Epithelial cell of esophagus (primary cell): ENCODE measurements around the gene DUSP22.

Source experiments
- DNase-seq: peaks from one replicate; pipeline ENCODE4 v3.0.0; 2010; ENCODE audit warnings: low read depth
- H3K4me3 ChIP-seq: 2 replicates; pipeline ENCODE4 v1.5.1; 2011; ENCODE audit warnings: mild to moderate bottlenecking, low read length, control low read depth
- TF ChIP-seq, protein P1 (sequence below): IDR thresholded peaks from 2 replicates; pipeline ENCODE4 v1.5.1; 2011; ENCODE audit warnings: low read depth, mild to moderate bottlenecking, low read length, control low read depth, inconsistent platforms; ENCODE audit not compliant: insufficient read depth; ENCODE audit errors: missing control alignments

The DUSP22 gene

DNA sequence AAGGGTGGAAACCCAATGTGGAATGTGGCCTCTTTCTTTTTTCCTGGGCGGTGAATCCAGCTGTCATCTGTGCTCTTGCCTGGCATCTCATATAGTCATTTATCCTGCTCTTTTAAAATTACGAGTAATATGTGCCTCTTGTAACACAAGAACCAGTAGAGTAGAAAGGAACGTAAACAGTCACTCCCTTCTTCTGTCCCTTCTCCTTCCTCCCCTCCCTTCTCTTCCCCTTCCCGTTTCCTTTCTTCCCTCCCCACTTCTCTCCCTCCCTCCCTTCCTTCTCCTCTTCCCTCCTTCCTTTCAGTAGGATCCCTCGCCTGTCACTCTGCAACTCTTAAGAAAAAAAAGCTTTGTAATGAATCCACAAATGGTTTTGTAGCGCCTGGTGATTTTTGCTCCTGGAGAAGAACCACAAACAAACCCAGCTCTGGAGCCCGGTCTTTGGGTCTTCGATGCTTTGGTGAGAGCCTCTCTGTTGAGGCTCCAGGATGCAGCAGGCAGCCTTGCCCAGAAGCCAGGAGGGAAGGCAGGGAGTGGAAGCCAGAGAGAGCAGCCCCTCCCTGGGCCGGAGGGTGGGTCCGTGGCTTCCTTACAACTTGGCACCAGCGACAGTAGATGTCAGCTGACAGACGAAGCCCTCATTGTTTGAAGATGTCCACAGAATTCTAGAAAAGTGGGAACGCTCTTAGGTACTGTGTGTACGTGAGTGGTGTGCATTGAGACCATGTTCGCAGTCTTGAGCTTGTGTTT lies 15.0 kb downstream of the DUSP22 start:
- TF ChIP-seq, protein P1, sequence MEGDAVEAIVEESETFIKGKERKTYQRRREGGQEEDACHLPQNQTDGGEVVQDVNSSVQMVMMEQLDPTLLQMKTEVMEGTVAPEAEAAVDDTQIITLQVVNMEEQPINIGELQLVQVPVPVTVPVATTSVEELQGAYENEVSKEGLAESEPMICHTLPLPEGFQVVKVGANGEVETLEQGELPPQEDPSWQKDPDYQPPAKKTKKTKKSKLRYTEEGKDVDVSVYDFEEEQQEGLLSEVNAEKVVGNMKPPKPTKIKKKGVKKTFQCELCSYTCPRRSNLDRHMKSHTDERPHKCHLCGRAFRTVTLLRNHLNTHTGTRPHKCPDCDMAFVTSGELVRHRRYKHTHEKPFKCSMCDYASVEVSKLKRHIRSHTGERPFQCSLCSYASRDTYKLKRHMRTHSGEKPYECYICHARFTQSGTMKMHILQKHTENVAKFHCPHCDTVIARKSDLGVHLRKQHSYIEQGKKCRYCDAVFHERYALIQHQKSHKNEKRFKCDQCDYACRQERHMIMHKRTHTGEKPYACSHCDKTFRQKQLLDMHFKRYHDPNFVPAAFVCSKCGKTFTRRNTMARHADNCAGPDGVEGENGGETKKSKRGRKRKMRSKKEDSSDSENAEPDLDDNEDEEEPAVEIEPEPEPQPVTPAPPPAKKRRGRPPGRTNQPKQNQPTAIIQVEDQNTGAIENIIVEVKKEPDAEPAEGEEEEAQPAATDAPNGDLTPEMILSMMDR = no peak
- no peak for DNase-seq

DNA sequence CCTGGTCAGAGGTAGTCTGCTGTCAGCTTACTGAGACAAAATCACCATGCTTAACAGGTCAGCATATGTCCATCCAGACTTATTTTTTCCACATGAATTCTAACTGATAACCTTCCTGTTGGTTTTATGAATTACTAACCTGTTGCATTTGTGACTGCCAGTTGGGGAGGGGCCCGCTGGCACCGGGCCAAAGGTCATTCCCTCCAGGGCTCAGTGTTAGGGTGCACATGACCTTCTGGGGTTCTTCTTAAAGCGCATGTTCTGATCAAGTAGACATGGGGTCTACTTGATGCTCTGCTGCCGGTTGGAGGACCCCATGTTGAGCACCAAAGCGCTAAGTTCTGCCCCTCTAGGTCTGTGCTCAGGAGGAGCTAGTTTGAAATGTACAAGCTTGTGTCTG lies 15.6 kb downstream of the DUSP22 start:
- TF ChIP-seq, protein P1 = no peak

More for the DNA sequence above, 15.0 kb downstream of the DUSP22 start:
- H3K4me3 ChIP-seq = no peak overlapping the region

DNA sequence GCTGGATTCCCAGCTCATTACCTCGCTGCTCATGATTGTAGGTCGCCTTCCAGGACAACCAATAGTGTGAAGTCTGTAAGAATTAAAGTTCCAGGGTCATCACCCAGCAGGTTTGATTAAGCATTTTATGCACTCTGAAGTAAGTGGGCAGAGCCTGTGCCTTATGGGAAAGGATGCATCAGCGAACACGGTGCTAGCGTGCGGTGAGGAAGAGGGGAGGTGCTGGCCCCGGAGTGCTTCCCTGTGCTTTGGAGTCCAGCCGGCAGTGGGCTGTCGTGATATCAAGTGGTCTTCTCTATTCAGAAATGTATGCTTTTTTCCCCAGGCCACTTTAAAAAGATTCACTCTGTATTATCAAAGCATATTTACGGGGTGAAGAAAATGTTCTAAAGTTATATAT lies 16.0 kb downstream of the DUSP22 start:
- H3K4me3 ChIP-seq = no peak overlapping the region
- TF ChIP-seq, protein P1 = no peak
- no peak for DNase-seq

More for the DNA sequence above, 15.6 kb downstream of the DUSP22 start:
- no peak for DNase-seq
- no peak overlapping the region for H3K4me3 ChIP-seq

DNA sequence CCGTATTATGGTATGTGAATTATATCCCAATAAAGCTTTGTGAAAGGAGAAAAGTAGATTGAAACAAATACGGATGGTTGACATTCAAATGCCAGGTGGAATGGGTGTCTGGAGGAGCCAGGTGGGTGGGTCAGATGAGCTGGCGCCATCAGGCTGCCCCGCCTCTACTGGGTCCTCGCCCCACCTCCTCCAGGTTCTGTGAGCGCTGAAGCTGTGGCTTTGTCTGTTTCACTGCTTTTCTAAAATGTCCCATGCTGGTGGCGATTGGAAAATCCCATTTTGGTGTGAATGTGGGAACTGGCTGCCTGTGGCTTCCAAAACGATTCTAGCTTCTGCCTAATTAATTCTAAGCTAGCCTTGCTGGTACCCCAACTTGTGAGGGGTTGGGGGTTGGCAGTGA lies 16.5 kb downstream of the DUSP22 start:
- no peak overlapping the region for H3K4me3 ChIP-seq
- TF ChIP-seq, protein P1 = no peak
- no peak for DNase-seq

DNA sequence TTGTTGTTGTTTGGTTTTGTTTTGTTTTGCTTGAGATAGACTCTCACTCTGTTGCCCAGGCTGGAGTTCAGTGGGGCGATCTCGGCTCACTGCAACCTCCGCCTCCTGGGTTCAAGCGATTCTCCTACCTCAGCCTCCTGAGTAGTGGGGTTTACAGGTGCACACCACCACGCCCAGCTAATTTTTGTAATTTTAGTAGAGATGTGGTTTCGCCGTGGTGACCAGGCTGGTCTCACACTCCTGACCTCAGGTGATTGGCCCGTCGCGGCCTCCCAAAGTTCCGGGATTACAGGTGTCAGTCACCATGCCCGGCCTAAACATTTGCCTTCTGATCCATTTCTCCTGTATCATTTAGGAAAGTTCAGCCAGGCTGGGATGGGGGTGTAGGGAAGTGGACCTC lies 17.7 kb downstream of the DUSP22 start:
- TF ChIP-seq, protein P1 = no peak
- H3K4me3 ChIP-seq = no peak overlapping the region
- no peak for DNase-seq

DNA sequence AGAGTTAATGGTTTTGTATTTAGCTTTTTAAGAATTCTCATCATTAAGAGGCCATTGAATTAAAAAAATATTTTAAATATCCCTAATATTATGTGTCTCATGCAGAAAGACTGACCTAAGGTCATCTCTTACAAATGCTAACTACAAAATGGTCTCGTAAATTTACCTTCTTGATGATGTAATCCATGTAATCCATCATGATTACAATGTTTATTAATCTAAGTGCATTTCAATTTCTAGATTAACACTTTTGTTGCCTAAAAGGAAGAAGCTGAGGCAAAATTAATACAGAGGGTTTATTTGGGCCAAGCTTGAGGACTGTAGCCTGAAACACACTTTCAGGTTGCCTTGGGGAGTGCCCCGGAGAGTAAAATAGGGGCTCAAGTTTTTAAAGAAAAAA lies 18.4 kb downstream of the DUSP22 start:
- DNase-seq = no peak
- TF ChIP-seq, protein P1 = no peak
- no peak overlapping the region for H3K4me3 ChIP-seq

DNA sequence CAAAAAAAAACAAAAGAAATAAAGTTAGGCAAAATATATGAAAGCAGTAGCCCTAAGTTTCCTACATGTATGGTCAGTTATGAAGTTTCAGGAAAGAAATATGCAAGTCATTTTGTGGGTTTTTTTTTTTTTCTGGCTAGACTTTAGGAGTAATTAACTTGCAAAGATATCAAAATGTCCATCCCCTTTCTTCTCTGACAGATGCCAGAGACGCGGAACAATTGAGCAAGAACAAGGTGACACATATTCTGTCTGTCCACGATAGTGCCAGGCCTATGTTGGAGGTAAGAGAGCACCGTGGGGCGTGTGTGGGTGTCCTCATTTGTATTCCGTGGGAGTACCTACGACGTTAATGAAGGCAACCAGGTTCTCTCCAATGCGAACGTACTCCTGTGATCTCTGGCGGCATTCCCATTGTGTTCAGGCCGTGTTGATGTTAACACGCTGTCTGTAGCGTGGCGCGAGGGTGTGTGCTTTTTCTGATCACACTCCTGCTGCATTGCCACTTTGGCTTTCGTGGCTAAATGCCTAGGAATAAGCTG lies 19.5 kb downstream of the DUSP22 start:
- DNase-seq = no peak
- TF ChIP-seq, protein P1 = no peak
- H3K4me3 ChIP-seq = no peak overlapping the region
